Measurements from ENCODE around the gene ACKR4.
A peak's percentile ranks its signal among the peaks of the same experiment; 100 is the strongest.

Gene ACKR4

DNA sequence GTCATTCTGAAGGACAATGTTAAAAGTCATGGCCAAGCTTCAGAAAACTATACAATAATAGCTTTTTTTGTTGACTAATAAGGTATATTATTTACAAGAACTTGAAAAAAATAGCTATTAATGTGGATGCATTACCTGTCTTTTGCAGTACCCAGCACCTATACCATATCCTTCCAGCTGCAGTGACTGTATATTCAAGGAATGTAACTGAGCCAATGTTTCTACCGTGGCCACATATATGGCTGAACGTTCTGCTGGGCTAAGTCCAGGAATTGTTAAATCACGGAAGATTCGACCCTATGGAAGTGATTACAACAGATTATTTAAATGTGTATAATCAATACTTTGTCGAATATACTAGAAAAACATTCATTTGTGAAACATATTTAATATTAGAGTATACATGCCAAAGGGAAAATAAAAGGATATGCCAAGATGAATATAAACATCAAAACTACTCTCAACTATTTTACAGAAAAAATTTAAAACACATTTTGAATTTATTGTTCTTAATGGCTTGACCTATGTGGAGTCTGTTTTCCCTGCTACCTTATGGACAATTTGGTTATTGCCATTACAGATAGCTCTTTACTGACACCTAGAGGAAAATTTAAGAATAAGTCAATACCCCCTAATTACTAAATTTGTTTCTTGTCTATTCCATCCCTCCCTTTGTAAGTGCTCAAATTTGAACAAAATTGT is 44.9 kb downstream of the ACKR4 start:
- peak; percentile 19 for DNase-seq (ENCODE audit: low spot score)

DNA sequence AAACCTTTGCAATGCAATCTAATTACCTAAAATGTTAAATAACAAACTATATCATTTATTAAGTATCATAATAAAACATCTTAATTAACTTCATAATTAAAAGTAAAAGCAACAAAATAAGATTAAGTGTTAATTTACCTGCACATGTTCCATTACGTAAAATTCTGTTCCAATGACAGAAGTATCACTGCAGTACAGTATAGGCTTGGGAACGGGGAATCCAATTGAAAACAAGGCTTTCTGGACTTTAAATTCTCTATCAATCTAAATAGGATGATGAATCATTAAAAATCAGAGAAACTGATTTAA is 45.4 kb downstream of the ACKR4 start:
- no peak for DNase-seq (ENCODE audit: low spot score)

DNA sequence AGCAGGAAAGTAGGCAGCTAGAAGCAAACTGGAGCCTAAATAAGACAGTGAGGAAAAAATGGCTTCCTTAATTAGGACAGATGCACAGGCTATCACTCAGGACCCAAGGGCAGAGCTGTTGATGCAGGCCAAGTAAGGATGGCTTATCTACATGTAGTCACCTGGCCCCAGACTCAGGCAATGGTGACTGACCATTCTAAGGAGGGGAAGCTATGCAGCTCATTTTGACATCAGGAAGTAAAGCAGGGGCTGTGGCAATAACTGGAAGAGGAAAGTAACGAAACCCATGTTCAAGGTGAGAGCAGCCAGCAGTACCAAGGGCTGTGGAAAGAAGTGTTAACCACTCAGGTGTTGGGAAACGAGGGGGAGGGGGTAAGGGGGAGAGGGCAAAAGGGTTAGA is 46.3 kb downstream of the ACKR4 start:
- DNase-seq (ENCODE audit: low spot score) = no peak

DNA sequence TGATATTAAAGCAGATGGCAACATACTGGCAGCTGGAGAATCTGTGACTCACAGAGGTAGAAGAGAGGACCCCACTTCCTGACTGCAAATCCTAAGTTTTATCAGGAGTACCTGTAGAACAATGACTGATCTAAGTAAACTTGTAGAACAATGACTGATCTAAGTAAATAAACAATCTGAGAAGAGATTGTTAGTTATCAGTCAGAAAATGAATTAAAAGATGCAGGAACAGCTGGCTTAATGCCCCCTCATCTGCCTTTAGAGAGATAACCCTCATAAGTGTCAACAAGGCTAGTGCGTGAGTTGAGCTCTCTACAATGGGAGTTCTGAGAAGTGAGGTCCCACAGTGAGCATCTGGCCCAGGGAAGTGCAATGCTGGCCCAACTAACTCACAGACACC is 48.0 kb downstream of the ACKR4 start:
- no peak for DNase-seq (ENCODE audit: low spot score)

DNA sequence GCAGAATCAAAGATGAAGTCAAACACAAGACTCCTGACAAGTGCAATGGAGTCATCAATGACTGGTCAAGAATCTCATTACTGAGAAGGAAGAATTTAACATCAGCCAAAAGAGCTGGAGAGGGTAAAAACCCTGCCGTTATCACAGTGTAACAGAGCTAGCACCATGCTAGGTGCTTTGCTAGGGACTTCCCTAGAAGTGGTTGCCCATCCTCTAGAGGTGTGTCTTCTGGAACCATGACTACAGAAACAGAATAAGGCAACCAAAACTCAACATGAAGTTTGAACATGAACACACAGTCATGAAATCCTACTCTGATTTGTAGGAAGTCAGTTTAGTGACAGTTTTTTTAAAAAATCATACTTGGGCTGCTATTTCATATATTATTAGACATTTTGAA is 53.1 kb downstream of the ACKR4 start:
- no peak for DNase-seq (ENCODE audit: low spot score)

Measured in putamen (tissue), 1 donor.